Activated naive CD8-positive, alpha-beta T cell (primary cell): ENCODE data around the gene RND3.

Experiments
- H3K27ac Mint-ChIP-seq: one replicate; pipeline ENCODE4 v1.8.0; 2021; ENCODE audit warnings: mixed read lengths
- H3K27me3 Mint-ChIP-seq: one replicate; pipeline ENCODE4 v1.8.0; 2021; ENCODE audit warnings: mixed read lengths
- H3K36me3 Mint-ChIP-seq: one replicate; pipeline ENCODE4 v1.8.0; 2021; ENCODE audit warnings: mixed read lengths
- H3K4me1 Mint-ChIP-seq: one replicate; pipeline ENCODE4 v1.8.0; 2021; ENCODE audit warnings: low read depth, mixed read lengths
- H3K4me3 Mint-ChIP-seq: one replicate; pipeline ENCODE4 v1.8.0; 2021; ENCODE audit warnings: mild to moderate bottlenecking, mixed read lengths
- H3K9me3 Mint-ChIP-seq: one replicate; pipeline ENCODE4 v1.8.0; 2021; ENCODE audit warnings: low read depth, mixed read lengths

Gene RND3

GRCh38 chr2:150508497-150509137 lies 21.1 kb upstream of the RND3 start:
- Mint-ChIP-seq H3K27ac (no peak overlapping the region), H3K4me3 (no peak overlapping the region)

DNA sequence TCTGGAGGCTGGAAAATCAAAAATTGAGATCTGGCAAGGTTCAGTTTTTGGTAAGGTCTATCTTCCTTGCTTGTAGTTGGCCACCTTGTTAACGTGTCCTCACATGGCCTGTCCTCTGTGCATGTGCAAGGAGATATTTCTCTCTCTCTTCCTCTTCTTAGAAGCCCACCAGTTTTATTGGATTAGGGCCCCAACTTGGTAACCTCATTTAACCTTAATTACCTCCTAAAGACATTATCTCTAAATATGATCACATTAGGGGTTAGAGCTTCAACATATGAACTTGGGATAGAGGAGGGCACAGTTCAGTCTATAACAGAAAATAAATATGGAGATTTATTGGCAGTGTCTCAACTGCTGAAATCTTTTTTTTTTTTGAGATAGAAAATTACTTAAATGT lies 19.6 kb upstream of the RND3 start:
- no peaks in the 10 kb centered on the region for H3K9me3 Mint-ChIP-seq
- no peak overlapping the region for H3K4me3 Mint-ChIP-seq
- no peak overlapping the region for H3K27ac Mint-ChIP-seq
- H3K27me3 Mint-ChIP-seq, result peaks cover 4% of the 10 kb centered on the region
- H3K36me3 Mint-ChIP-seq, result no peaks in the 10 kb centered on the region
- H3K4me1 Mint-ChIP-seq, result no peaks in the 10 kb centered on the region

More at GRCh38 chr2:150508497-150509137, 21.1 kb upstream of the RND3 start:
- Mint-ChIP-seq H3K27me3 (peaks cover 2% of the 10 kb centered on the region), H3K4me1 (no peaks in the 10 kb centered on the region), H3K36me3 (no peaks in the 10 kb centered on the region), H3K9me3 (no peaks in the 10 kb centered on the region)

GRCh38 chr2:150505178-150505577 lies 17.7 kb upstream of the RND3 start:
- no peaks in the 10 kb centered on the region for H3K4me1 Mint-ChIP-seq
- H3K4me3 Mint-ChIP-seq, result no peak overlapping the region
- H3K36me3 Mint-ChIP-seq, result no peaks in the 10 kb centered on the region
- H3K27ac Mint-ChIP-seq, result no peak overlapping the region
- H3K9me3 Mint-ChIP-seq, result no peaks in the 10 kb centered on the region
- peaks cover 4% of the 10 kb centered on the region for H3K27me3 Mint-ChIP-seq

DNA sequence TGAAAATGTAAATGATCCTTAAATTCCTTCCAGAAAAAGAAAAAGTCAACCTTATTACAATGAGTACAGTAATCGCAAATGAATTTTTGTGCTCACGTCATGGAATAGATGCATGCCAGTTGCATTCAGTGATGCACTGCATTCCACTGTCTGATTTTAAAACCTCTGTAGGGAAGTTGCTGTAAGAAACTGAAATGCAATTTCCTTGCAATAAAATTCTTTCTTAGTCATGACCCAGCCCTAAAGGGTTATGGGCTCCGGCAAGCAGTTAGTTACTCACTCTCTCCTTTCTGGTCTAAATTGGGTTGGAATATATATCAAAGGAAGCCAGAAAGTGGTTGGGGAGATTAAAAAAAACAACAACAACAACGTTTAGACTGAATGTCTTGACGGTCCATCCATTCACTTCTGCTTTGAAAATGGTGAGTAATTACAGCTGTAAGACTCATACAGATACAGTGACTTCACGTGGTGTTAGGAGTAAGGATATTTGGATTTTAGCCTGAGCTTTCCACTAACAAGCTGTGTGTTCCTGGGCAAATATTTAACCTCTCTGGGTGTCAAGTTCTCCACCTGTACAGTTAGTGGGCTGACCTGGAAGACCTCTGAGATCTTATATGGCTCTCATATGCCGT lies 8.6 kb upstream of the RND3 start:
- Mint-ChIP-seq H3K9me3 (no peaks in the 10 kb centered on the region), H3K27ac (no peak overlapping the region), H3K4me1 (no peaks in the 10 kb centered on the region), H3K4me3 (no peak overlapping the region), H3K27me3 (no peaks in the 10 kb centered on the region), H3K36me3 (no peaks in the 10 kb centered on the region)

DNA sequence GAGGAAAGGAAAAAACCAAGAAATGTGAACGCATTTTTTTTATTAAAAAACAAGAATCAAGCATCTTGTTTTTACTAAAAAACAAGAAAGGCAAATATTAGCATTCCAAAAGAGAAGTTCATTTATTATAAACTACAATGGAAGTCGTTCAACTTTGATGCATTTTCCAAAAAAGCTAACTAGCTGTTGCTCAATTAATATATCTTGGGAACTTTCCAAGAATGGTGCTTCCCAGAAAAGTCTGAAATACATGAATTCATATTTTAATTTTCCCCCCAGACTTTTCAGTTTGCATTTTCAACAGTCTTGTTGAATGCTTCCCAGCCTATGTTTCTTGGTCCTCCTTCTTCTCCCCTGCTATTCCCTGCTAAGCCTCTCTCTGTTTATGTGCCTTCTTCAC lies 7.5 kb upstream of the RND3 start:
- H3K4me3 Mint-ChIP-seq, result no peak overlapping the region
- H3K27ac Mint-ChIP-seq, result no peak overlapping the region
- peaks cover 3% of the 10 kb centered on the region for H3K27me3 Mint-ChIP-seq
- H3K9me3 Mint-ChIP-seq, result no peaks in the 10 kb centered on the region
- H3K36me3 Mint-ChIP-seq, result no peaks in the 10 kb centered on the region
- H3K4me1 Mint-ChIP-seq, result no peaks in the 10 kb centered on the region

GRCh38 chr2:150494234-150494945 lies 6.9 kb upstream of the RND3 start:
- H3K9me3 Mint-ChIP-seq, result no peaks in the 10 kb centered on the region
- H3K4me3 Mint-ChIP-seq, result no peak overlapping the region
- no peaks in the 10 kb centered on the region for H3K4me1 Mint-ChIP-seq
- peaks cover 7% of the 10 kb centered on the region for H3K27me3 Mint-ChIP-seq
- no peaks in the 10 kb centered on the region for H3K36me3 Mint-ChIP-seq
- H3K27ac Mint-ChIP-seq, result no peak overlapping the region

DNA sequence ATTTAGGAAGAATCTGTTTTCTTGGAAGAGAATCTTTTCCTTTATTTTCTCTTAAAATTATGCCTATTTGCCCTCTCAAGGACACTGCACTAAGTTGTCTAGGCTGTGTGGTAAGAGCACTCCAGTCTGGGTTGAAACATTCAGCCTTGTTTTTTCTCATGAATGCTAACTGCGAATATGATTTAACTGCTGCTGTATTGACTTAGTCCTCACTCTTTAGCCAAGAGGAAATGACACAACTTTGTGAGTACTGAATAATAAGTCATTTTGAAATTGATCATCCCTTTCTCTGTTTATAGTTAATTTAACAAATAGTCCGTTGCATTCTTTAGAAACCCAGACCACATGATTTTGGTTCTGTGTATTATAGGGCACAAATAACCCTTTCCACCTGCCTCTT lies 4.5 kb upstream of the RND3 start:
- Mint-ChIP-seq H3K4me1 (peaks cover 2% of the 10 kb centered on the region), H3K9me3 (no peaks in the 10 kb centered on the region), H3K27ac (no peak overlapping the region), H3K27me3 (peaks cover 16% of the 10 kb centered on the region), H3K36me3 (no peaks in the 10 kb centered on the region), H3K4me3 (no peak overlapping the region)

GRCh38 chr2:150491430-150491829 lies 4.0 kb upstream of the RND3 start:
- peaks cover 7% of the 10 kb centered on the region for H3K4me1 Mint-ChIP-seq
- no peaks in the 10 kb centered on the region for H3K36me3 Mint-ChIP-seq
- no peak overlapping the region for H3K4me3 Mint-ChIP-seq
- no peak overlapping the region for H3K27ac Mint-ChIP-seq
- H3K9me3 Mint-ChIP-seq, result no peaks in the 10 kb centered on the region
- peaks cover 21% of the 10 kb centered on the region for H3K27me3 Mint-ChIP-seq

- H3K9me3 Mint-ChIP-seq, result no peaks in the 10 kb centered on the region
- no peak overlapping the region for H3K27ac Mint-ChIP-seq
- no peak overlapping the region for H3K4me3 Mint-ChIP-seq
- H3K27me3 Mint-ChIP-seq, result peaks cover 23% of the 10 kb centered on the region
- no peaks in the 10 kb centered on the region for H3K36me3 Mint-ChIP-seq
- peaks cover 12% of the 10 kb centered on the region for H3K4me1 Mint-ChIP-seq
These were observed 3.0 kb upstream of the RND3 start for GRCh38 chr2:150490466-150490865.

DNA sequence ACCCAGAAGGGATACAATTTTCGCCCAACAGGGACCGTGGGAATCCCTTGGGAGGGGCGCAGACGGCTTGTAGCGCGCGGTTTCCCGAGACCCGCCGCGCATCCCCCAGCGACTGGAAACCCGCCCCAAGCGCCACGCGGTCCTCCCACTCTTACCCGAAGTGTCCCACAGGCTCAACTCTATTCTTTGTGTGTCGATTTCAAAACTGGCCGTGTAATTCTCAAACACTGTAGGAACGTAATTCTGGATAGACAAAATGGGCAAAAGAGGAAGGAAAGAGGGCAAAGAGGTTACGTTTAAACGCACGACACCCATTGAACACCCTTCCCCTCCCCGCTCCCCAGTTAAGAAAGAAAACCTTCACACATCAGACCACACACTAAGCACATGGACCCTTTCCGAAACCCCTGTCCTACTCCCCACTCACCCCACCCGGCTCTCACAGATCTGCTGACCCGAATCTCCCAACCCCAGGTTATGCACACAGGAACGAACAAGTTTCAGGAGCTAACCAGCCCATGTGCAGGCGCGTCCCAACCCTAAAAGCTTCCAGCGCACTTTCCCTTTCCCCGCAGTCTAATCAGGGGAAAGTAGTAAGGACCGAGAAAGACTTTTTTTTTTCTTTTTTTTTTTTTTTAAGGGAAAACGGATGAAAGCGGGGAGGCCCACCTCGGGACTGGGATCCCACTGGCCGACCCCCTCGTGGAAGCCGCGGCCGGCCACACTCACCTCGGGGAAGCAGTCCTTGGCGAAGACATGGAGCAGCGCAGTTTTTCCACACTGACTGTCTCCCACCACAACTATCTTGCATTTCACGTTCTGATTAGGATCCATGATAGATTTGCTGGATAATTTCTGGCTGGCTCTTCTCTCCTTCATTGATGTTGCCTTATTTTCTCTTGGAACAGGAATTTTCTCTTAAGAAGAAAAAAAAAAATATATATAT lies 655 bp downstream of the RND3 start:
- Mint-ChIP-seq H3K9me3 (no peaks in the 10 kb centered on the region), H3K27me3 (peaks cover 23% of the 10 kb centered on the region), H3K4me1 (peaks cover 12% of the 10 kb centered on the region), H3K27ac (no peak overlapping the region), H3K4me3 (peak overlapping the region; percentile 44), H3K36me3 (no peaks in the 10 kb centered on the region)

DNA sequence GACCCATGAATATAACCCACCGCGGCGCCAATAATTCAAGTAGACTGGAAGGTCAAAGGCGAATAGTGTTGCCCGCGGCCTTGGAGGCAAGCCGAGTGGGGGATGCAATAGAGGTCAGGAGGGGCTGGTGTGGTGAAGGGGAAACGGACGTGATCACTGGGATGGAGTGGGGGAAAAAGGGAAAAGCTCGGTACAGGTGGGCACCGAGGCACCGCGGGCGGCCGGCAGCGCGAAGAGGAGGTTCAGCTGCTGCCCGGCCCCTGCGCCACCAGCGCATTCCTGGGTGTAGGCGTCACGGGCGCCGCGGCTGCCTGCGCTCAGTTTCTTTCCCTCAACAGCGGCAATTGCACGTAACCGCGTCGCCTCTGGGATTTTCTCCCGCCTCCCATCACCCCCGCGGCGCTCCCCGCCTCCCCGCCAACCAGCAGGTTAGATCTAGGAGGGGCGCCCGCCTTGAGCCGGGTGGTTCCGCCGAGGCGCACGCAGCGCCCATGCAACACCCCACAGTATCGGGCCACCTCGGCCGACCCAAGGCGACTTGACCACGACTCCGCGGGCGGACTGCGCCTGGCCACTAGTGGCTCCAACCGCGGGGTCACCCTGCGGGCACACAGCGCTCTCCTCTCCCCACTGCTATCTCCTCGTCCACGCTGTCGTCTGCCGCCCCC lies 1.5 kb downstream of the RND3 start:
- peaks cover 12% of the 10 kb centered on the region for H3K4me1 Mint-ChIP-seq
- no peaks in the 10 kb centered on the region for H3K9me3 Mint-ChIP-seq
- H3K27me3 Mint-ChIP-seq, result peaks cover 23% of the 10 kb centered on the region
- H3K27ac Mint-ChIP-seq, result no peak overlapping the region
- H3K36me3 Mint-ChIP-seq, result no peaks in the 10 kb centered on the region
- no peak overlapping the region for H3K4me3 Mint-ChIP-seq

DNA sequence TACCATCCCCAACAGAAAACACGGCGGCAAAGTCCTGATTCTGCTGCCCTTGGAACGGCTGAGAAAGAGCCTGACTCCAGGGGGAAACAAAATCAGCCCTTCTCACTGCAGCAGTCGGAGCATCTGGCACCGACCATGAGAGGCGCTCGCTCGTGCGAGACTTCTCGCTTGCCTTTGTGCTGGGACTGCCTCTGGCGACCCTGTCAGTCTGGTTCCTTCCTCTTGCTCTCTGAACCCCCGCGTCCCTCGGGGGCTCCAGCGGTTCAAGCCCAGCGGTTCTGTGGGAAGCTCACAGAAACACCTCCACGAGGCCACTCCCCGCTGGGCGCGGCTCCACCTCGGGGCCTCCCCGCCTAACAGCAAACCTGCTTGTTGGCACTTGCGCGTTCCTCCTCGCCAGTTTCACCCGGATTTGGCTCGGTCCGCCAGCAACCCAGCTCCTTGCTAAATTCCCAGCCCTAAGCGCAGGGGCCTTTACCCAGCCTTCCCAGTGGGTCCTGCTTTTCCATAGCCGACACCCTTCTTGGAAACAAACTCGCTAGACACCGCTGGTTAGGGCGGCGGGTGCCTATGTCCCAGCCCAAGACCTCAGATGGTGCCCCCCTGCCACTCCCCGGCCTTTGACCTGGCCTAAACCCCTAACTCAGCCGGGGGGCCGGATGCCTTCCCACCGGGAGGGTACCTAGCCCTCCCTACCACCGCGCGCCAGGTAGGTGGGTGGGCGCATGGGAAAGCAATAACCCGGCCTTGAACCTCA lies 2.2 kb downstream of the RND3 start:
- H3K36me3 Mint-ChIP-seq, result no peaks in the 10 kb centered on the region
- no peak overlapping the region for H3K4me3 Mint-ChIP-seq
- H3K4me1 Mint-ChIP-seq, result peaks cover 12% of the 10 kb centered on the region
- H3K9me3 Mint-ChIP-seq, result no peaks in the 10 kb centered on the region
- H3K27ac Mint-ChIP-seq, result no peak overlapping the region
- H3K27me3 Mint-ChIP-seq, result peaks cover 23% of the 10 kb centered on the region

GRCh38 chr2:150484461-150485021 lies 2.9 kb downstream of the RND3 start:
- Mint-ChIP-seq H3K27me3 (peaks cover 18% of the 10 kb centered on the region), H3K4me1 (peaks cover 12% of the 10 kb centered on the region), H3K27ac (no peak overlapping the region), H3K9me3 (no peaks in the 10 kb centered on the region), H3K4me3 (no peak overlapping the region), H3K36me3 (no peaks in the 10 kb centered on the region)
